Posterior cingulate gyrus (tissue), 11 donors: Measurements from ENCODE around the gene SNTB2.
"Not testable (repeated sequence)": the region's sequence is repeated elsewhere in the genome, so short reads cannot be mapped to it uniquely, and the experiment has no call there.

ENCODE experiments used
- DNase-seq, 10 donors: peaks; one replicate each; pipeline versions ENCODE4 v3.0.0 to v3.0.0-alpha.2; 2020 to 2021; ENCODE audit warnings: mixed read lengths in 3 of 10
- intact Hi-C: fragments of 100-400 bp; cut with DNase I; formaldehyde crosslinking; loops from one replicate; pipeline ENCODE4 v1.15.1; 2023

Gene SNTB2

GRCh38 chr16:69225121-69225520, 38.2 kb downstream of the SNTB2 start:
- intact Hi-C loops, result no loop called here
- DNase-seq, result no peak

- DNase-seq, result no peak
- intact Hi-C loops, result no loop called here
Measured at GRCh38 chr16:69233124-69233523, 46.2 kb downstream of the SNTB2 start.

GRCh38 chr16:69234460-69234859, 47.5 kb downstream of the SNTB2 start:
- intact Hi-C loops, result no loop called here
- no peak for DNase-seq

- DNase-seq, result no peak
- intact Hi-C loops, result no loop called here
Measured at GRCh38 chr16:69236319-69236718, 49.4 kb downstream of the SNTB2 start.

DNA sequence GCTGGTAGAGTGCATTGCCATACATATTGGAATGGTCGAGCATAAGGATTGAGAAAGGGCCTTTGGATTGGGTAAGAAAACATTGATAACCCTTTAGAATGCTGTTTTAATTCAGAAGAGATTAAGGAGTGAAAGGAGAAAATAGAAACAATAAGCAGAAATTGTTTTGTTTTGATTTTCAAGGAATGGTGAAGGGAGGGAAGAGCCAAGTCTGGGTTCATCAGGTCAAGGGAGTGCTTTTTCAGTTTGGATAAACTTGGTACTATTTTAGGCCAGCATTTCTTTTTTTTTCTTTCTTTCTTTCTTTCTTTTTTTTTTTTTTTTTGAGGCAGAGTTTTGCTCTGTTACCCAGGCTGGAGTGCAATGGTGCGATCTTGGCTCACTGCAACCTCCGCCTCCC, 50.3 kb downstream of the SNTB2 start:
- intact Hi-C loops, result no loop called here
- no peak for DNase-seq

GRCh38 chr16:69239851-69240250, 52.9 kb downstream of the SNTB2 start:
- intact Hi-C loops, result no loop called here
- no peak for DNase-seq

DNA sequence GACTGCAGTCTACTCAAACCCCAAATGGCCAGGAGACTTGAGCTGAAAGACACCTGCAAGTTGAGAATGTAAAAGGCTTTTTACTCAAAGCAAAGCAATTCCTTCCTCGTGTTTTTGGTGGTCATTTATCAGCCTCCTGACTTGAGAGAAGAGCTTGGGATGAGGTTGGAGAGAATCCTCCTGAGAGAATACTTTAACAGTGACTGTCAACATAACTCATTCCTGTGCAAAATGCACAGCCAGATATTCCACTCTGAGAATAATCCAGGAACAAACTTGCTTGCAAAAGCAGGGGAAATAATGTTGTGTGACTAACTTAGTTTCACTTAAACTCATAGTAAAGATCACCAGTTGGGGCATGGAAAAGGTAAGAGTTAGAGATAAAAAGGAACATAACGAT, 53.4 kb downstream of the SNTB2 start:
- intact Hi-C loops, result no loop called here
- no peak for DNase-seq

- intact Hi-C loops, result no loop called here
- no peak for DNase-seq
Measured at GRCh38 chr16:69241926-69242325, 55.0 kb downstream of the SNTB2 start.

DNA sequence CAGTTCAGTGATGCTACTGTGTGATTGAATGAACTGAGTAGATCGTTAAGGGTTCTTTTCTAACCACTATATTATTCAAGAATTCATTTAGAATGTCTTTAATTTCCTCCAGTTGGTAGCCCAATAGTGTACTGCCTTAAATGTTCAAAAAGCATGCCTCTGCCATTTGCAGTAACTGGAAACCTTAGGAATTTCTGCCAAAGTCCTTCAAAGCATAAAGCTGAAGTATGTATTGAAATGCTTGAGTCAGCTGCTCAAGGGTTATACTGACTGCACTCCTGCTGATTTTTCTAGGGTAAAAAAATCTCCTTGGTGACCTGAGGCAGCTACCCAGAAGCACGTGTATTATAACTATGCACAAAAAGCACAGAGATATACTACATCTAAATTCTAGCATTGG, 56.5 kb downstream of the SNTB2 start:
- no peak for DNase-seq
- intact Hi-C loops, result no loop called here

- intact Hi-C loops, result no loop called here
- no peak for DNase-seq
Measured at GRCh38 chr16:69244336-69244735, 57.4 kb downstream of the SNTB2 start.

DNA sequence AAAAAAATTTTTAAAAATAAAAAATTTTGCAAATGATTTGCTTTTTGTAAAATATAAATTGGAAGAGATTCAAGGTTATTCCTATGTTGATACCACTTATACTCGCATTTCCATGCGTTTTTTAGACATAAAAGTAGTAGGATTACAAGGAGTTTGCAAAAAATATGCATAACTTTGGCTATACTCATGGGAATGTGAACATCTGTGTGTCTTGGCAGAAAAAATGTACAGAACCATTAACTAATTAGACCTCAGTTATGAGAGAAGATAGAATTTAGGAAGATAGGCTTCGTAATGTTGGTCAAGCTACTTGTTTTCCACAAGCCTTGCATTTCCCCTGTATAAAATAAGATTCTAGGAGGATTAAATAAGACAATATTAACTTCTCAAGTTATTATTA, 63.1 kb downstream of the SNTB2 start:
- intact Hi-C loops, result no loop called here
- DNase-seq, result no peak

DNA sequence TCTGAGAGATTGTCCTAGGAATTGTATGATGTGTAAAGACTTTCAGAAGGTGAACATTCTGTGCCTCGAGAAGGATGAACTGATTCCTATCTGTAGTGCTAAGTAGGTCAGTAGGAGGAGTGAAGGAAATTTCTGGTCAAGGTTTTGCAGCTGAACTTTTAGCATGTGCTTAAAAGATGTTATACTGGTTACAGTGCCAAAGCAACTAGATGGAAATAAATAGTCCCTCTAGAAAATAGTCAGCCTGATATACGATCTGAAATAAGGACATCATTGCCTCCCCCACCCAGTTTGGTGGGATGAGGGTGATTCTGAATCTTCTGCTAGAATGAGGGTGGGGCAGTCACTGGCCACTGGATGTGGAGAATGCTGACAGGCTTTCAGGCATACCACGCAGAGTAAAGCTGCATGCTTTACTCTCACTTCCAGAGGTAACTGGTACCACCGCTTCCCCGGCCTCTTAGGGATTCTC, 66.9 kb downstream of the SNTB2 start:
- intact Hi-C loops, result no loop called here
- DNase-seq, result no peak

GRCh38 chr16:69259428-69259764, 72.4 kb downstream of the SNTB2 start:
- intact Hi-C loops, DNase-seq: not testable (repeated sequence)

DNA sequence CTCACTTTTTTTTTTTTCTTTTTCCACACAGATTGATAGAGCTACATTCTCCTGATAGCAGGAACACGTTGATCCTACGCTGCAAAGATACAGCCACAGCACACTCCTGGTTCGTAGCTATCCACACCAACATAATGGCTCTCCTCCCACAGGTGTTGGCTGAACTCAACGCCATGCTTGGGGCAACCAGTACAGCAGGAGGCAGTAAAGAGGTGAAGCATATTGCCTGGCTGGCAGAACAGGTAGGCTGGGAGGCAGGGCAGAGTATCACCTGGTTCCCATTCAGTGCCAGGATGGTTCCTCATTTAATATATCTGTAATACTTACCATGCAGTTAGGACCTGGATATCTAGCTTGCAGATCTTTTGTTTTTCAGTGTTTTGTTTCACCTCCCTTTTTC, 73.1 kb downstream of the SNTB2 start:
- intact Hi-C loops, result no loop called here
- DNase-seq, result no peak

DNA sequence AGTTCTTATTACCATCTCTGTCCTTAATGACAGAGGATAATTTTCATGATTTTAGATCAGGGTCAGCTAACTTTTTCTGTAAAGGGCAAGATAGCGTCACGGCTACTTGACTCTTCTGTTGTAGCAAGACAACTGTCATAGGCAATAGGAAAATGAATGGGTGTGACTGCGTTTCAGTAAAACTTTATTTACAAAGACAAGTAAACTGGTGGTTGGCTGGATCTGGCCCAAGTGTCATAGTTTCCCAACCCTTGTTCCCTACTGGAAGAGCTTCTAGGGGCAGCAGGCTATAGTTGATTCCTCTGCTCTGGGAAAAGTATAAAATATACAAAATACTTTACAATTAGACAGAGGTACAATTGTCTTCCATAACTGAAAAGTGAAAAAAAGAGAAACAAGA, 73.5 kb downstream of the SNTB2 start:
- DNase-seq, result no peak
- intact Hi-C loops, result no loop called here

GRCh38 chr16:69266334-69267063, 79.5 kb downstream of the SNTB2 start:
- DNase-seq, result no peak
- intact Hi-C loops, result no loop called here

DNA sequence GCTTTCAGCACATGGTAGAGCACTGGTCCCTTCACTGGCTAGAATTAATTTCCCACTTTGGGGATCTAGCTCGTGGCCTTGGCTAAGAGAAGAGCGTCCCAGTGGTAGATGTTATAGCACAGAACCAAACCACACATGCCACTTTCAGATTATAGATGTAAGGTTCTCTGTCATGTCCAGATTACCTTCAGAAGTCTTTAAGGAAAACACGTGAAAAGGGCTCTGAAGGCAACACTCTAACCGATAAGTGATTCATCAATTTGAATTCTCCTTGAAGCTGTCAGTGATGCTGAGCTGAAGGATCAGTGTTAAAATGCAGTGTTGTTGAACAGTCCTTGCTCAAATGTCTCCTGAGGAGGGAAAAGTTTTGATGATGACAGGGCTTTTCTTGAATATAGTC, 80.7 kb downstream of the SNTB2 start:
- no peak for DNase-seq
- intact Hi-C loops, result no loop called here

- intact Hi-C loops, result no loop called here
- no peak for DNase-seq
Measured at GRCh38 chr16:69270395-69270794, 83.4 kb downstream of the SNTB2 start.

DNA sequence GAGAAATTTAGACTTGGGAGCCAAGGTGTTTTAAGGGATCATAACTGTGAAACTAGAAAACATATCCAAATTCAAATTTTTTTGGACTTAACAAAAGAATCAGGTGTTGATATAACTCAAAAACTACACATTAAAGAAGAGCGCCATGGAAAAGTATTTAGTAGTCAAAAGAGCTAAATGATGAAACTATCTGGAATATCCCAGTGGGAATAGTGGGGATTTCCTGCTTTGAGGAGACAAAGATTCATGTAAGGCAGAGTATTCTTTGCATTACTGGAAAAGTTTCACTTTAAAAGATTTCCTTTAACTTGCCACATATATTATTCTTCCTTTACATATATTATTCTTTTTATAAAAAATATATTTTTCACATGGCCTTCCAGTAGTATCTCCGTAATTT, 83.9 kb downstream of the SNTB2 start:
- intact Hi-C loops, result no loop called here
- no peak for DNase-seq

DNA sequence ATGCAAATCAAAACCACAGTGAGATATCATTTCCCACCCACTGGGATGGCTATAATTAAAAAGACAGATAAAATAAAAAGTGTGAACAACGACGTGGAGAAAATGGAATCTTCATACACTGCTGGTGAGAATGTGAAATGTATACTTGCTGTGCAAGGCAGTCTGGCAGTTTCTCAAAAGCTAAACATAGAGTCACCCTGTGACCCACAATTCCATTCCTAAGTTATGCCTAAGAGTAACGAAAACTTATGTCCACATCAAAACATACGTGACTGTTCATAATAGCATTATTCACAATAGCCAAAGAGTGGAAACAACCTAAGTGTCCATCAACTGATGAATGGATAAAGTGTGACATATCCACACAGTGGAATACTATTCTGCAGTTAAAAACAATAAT, 86.0 kb downstream of the SNTB2 start:
- no peak for DNase-seq
- intact Hi-C loops, result no loop called here

DNA sequence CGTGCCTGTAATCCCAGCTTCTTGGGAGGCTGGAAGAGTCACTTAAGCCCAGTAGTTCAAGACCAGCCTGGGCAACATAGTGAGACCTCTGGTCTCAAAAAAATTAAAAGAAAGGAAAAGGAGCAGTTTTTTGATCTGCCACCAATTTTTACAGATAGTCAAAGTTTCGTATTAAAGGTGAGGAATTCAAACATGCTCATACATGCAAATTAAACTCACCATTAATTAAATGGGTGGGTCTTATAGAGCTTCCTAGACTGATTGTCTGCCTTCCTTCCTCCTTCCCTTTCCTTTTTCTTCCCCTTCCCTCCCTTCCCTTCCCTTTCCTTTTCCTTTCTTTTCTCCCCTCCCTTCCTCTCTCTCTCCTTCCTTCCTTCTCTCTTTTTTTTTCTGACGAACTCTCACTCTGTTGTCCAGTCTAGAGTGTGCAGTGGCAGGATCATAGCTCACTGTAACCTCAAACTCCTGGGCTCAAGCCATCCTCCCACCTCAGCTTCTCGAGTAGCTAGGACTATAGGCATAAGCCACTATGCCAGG, 87.8 kb downstream of the SNTB2 start:
- intact Hi-C loops, result no loop called here

DNA sequence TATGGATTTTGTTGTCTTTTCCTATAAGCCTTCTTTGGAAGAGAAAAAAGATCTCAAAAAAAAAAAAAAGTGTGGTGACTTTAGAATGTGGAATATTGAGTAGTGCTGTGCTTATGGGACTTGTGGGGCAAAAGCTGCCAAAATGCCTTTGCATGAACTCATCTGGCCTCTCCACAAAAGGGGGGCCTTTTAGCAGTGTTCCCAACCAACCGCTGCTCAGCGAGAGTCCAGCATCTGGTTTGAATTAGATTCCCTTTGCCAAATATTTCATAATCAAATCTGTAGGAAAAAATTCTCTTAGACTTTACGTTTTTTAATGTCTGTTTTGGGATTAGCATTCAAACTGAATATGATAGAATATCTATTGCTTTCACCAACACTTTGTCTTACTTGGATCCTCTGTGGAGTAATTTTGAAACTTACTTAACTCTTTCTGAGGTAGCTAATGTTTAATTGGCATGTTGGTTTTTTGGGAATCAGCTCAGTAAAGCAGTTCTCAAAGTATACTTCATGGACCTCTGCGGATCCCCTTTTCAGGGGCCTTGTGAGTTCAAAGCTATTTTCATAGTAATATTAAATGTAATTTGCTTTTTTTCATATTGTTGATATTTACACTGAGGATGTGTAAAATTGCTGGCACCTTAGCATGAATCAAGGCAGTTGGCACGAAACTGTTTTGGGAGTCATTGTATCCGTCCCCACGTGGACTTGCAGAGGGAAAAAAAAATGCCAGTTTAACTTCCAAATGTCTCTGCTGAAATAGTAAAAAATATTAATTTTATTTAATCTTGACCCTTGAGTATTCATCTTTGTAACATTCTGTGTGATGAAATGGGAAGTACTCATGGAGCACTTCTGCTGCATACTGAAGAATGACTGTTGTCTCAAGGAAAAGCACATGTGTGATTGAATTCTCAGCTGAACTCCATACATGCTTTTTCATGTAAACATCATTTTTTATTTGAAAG, 89.5 kb downstream of the SNTB2 start:
- no peak for DNase-seq
- intact Hi-C loops, result no loop called here

More for the DNA sequence above, 87.8 kb downstream of the SNTB2 start:
- DNase-seq, result no peak
